HEK293 (cell line): ENCODE data around the gene MACF1.

Experiments
- CTCF ChIA-PET: fragments of 350-600 bp; formaldehyde crosslinking; extraction: SDS; loops from one replicate; lab custom pipeline; 2021; ENCODE audit warnings: antibody characterized with exemption; lab: Yijun Ruan, JAX
- POLR2A ChIA-PET: fragments of 300-600 bp; formaldehyde crosslinking; extraction: SDS; loops from one replicate; lab custom pipeline; 2020; ENCODE audit warnings: antibody characterized with exemption, inconsistent platforms; lab: Yijun Ruan, JAX
- H3K27ac ChIP-seq: fragments of 200-500 bp; sonication (Bioruptor generic); 2 replicates; pipeline ENCODE4 v1.5.1; 2014; ENCODE audit warnings: low read depth, low read length, control low read depth, inconsistent platforms; ENCODE audit errors: extremely low read depth
- H3K36me3 ChIP-seq, 2 experiments: fragments of 200-500 bp in 1 of 2; sonication (Bioruptor generic) in 1 of 2; 1 replicate in 1 of 2; 2 replicates in 1 of 2; pipeline ENCODE4 v1.5.1; 2014 to 2017; ENCODE audit warnings: inconsistent platforms in 2 of 2, low read length in 2 of 2; ENCODE audit not compliant: control insufficient read depth in 2 of 2, insufficient read depth in 1 of 2
- H3K4me1 ChIP-seq: fragments of 200-500 bp; sonication (Bioruptor generic); 2 replicates; pipeline ENCODE4 v1.5.1; 2014; ENCODE audit warnings: mild to moderate bottlenecking, low read length, inconsistent platforms; ENCODE audit not compliant: control insufficient read depth, insufficient read depth
- H3K4me3 ChIP-seq: 2 replicates; pipeline ENCODE4 v1.5.1; 2011; ENCODE audit warnings: low read depth, mild to moderate bottlenecking, control low read depth, low read length, moderate library complexity
- H3K9me3 ChIP-seq: fragments of 200-500 bp; sonication (Bioruptor generic); 2 replicates; pipeline ENCODE4 v1.5.1; 2014; ENCODE audit warnings: low read depth, low read length, inconsistent platforms; ENCODE audit not compliant: control insufficient read depth, insufficient read depth
- BCL11A ChIP-seq: fragments of 450-650 bp; formaldehyde crosslinking; IDR thresholded peaks from 2 replicates; pipeline ENCODE4 v1.5.1; 2016; ENCODE audit warnings: low read depth, missing biosample characterization, missing genetic modification characterization
- EGR2 ChIP-seq: fragments of 450-650 bp; formaldehyde crosslinking; IDR thresholded peaks from 2 replicates; pipeline ENCODE4 v1.5.1; 2016; ENCODE audit warnings: low read depth, missing biosample characterization, missing genetic modification characterization
- KLF1 ChIP-seq: fragments of 450-650 bp; formaldehyde crosslinking; IDR thresholded peaks from 2 replicates; pipeline ENCODE4 v1.5.1; 2016; ENCODE audit warnings: missing biosample characterization, missing genetic modification characterization
- MEIS1 ChIP-seq: sonication (generic); formaldehyde crosslinking; IDR thresholded peaks from 2 replicates; pipeline ENCODE4 v1.8.1; 2022; ENCODE audit warnings: missing genetic modification reagents, mild to moderate bottlenecking, borderline replicate concordance
- SCRT1 ChIP-seq: fragments of 450-650 bp; formaldehyde crosslinking; IDR thresholded peaks from 2 replicates; pipeline ENCODE4 v1.5.1; 2016; ENCODE audit warnings: missing biosample characterization, missing genetic modification characterization, borderline replicate concordance
- SCRT2 ChIP-seq: fragments of 450-650 bp; formaldehyde crosslinking; IDR thresholded peaks from 2 replicates; pipeline ENCODE4 v1.5.1; 2016; ENCODE audit warnings: missing biosample characterization, missing genetic modification characterization
- SETDB1 ChIP-seq: IDR thresholded peaks from one replicate; pipeline ENCODE4 v1.6.1; 2017; ENCODE audit warnings: mild to moderate bottlenecking, low read length, moderate library complexity, mixed read lengths; ENCODE audit not compliant: insufficient read length
- ZNF140 ChIP-seq: fragments of 450-650 bp; formaldehyde crosslinking; IDR thresholded peaks from 2 replicates; pipeline ENCODE4 v1.5.1; 2016; ENCODE audit warnings: missing biosample characterization, missing genetic modification characterization
- ZNF157 ChIP-seq: fragments of 450-650 bp; formaldehyde crosslinking; IDR thresholded peaks from 2 replicates; pipeline ENCODE4 v1.5.1; 2016; ENCODE audit warnings: missing biosample characterization, missing genetic modification characterization
- ZNF175 ChIP-seq: fragments of 450-650 bp; formaldehyde crosslinking; IDR thresholded peaks from 2 replicates; pipeline ENCODE4 v1.5.1; 2016; ENCODE audit warnings: missing biosample characterization, missing genetic modification characterization
- ZNF19 ChIP-seq: fragments of 450-650 bp; formaldehyde crosslinking; IDR thresholded peaks from 2 replicates; pipeline ENCODE4; 2016; ENCODE audit warnings: missing biosample characterization, missing genetic modification characterization, low read depth
- ZNF211 ChIP-seq: fragments of 450-650 bp; formaldehyde crosslinking; IDR thresholded peaks from 2 replicates; pipeline ENCODE4 v1.5.1; 2016; ENCODE audit warnings: low read depth, missing biosample characterization, missing genetic modification characterization
- ZNF221 ChIP-seq: fragments of 450-650 bp; formaldehyde crosslinking; IDR thresholded peaks from 2 replicates; pipeline ENCODE4 v1.5.1; 2017; ENCODE audit warnings: missing biosample characterization, missing genetic modification characterization, borderline replicate concordance
- ZNF391 ChIP-seq: fragments of 450-650 bp; formaldehyde crosslinking; IDR thresholded peaks from 2 replicates; pipeline ENCODE4 v1.5.1; 2016; ENCODE audit warnings: low read depth, missing biosample characterization, missing genetic modification characterization, borderline replicate concordance
- ZNF560 ChIP-seq: fragments of 450-650 bp; formaldehyde crosslinking; IDR thresholded peaks from 2 replicates; pipeline ENCODE4 v1.5.1; 2017; ENCODE audit warnings: missing biosample characterization, missing genetic modification characterization, borderline replicate concordance
- ZNF621 ChIP-seq: fragments of 450-650 bp; formaldehyde crosslinking; IDR thresholded peaks from 2 replicates; pipeline ENCODE4 v1.5.1; 2017; ENCODE audit warnings: missing biosample characterization, missing genetic modification characterization
- ZNF677 ChIP-seq: fragments of 450-650 bp; IDR thresholded peaks from 2 replicates; pipeline ENCODE4 v1.5.0; 2018; ENCODE audit warnings: missing biosample characterization, mild to moderate bottlenecking, missing genetic modification characterization, moderate library complexity
- ZNF792 ChIP-seq: fragments of 450-650 bp; formaldehyde crosslinking; IDR thresholded peaks from 2 replicates; pipeline ENCODE4 v1.5.1; 2016; ENCODE audit warnings: missing biosample characterization, missing genetic modification characterization
- ZNF830 ChIP-seq: fragments of 450-650 bp; IDR thresholded peaks from 2 replicates; pipeline ENCODE4 v1.5.0; 2018; ENCODE audit warnings: missing biosample characterization, missing genetic modification characterization, low read depth, mild to moderate bottlenecking, moderate library complexity
- ZNF837 ChIP-seq: fragments of 450-650 bp; formaldehyde crosslinking; IDR thresholded peaks from 2 replicates; pipeline ENCODE4 v1.5.1; 2016; ENCODE audit warnings: missing biosample characterization, missing genetic modification characterization
- TF ChIP-seq, protein P1 (sequence below): fragments of 450-650 bp; formaldehyde crosslinking; optimal IDR thresholded peaks from 2 replicates; pipeline ENCODE3; 2016; ENCODE audit warnings: missing biosample characterization, mild to moderate bottlenecking, missing genetic modification characterization
- TF ChIP-seq, protein P2 (sequence below): IDR thresholded peaks from 2 replicates; pipeline ENCODE4 v1.6.1; 2011; ENCODE audit warnings: mild to moderate bottlenecking, low read depth, low read length, borderline replicate concordance
- TF ChIP-seq, protein P3 (sequence below): fragments of 450-650 bp; formaldehyde crosslinking; IDR thresholded peaks from 2 replicates; pipeline ENCODE4 v1.5.1; 2016; ENCODE audit warnings: missing biosample characterization, missing genetic modification characterization

The MACF1 gene

DNA sequence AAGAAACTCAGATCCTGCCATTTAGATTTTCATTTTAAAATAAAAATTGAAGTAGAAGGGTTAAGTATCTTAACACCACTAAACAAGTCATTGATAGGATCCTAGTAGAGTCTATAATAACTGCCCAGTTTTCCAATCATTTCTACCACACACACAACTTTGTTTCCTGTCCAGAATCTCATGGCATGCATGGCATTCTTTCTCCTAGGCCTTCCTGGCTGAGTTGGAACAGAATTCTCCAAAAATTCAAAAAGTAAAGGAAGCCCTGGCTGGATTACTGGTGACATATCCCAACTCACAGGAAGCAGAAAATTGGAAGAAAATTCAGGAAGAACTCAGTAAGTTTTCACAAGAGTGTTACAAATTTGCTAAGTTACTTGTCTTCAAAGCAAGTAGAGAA is 175.5 kb downstream of the MACF1 start:
- TF ChIP-seq ZNF140 (tag by site-specific recombination) (no peak), ZNF221 (tag by site-specific recombination) (no peak), ZNF211 (tag by site-specific recombination) (no peak), ZNF677 (tag by site-specific recombination) (no peak), ZNF19 (tag by site-specific recombination) (no peak), ZNF621 (tag by site-specific recombination) (no peak), ZNF560 (tag by site-specific recombination) (no peak), MEIS1 (CRISPR knock-in tag) (no peak), SETDB1 (no peak), ZNF830 (tag by site-specific recombination) (no peak), EGR2 (no peak), ZNF157 (tag by site-specific recombination) (no peak), ZNF391 (tag by site-specific recombination) (no peak), ZNF792 (tag by site-specific recombination) (no peak), BCL11A (no peak), KLF1 (tag by site-specific recombination) (no peak), ZNF837 (tag by site-specific recombination) (no peak)
- TF ChIP-seq, protein P1, sequence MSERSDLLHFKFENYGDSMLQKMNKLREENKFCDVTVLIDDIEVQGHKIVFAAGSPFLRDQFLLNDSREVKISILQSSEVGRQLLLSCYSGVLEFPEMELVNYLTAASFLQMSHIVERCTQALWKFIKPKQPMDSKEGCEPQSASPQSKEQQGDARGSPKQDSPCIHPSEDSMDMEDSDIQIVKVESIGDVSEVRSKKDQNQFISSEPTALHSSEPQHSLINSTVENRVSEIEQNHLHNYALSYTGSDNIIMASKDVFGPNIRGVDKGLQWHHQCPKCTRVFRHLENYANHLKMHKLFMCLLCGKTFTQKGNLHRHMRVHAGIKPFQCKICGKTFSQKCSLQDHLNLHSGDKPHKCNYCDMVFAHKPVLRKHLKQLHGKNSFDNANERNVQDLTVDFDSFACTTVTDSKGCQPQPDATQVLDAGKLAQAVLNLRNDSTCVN (tag by site-specific recombination): no peak
- TF ChIP-seq, protein P2, sequence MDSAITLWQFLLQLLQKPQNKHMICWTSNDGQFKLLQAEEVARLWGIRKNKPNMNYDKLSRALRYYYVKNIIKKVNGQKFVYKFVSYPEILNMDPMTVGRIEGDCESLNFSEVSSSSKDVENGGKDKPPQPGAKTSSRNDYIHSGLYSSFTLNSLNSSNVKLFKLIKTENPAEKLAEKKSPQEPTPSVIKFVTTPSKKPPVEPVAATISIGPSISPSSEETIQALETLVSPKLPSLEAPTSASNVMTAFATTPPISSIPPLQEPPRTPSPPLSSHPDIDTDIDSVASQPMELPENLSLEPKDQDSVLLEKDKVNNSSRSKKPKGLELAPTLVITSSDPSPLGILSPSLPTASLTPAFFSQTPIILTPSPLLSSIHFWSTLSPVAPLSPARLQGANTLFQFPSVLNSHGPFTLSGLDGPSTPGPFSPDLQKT: no peak
- TF ChIP-seq, protein P3, sequence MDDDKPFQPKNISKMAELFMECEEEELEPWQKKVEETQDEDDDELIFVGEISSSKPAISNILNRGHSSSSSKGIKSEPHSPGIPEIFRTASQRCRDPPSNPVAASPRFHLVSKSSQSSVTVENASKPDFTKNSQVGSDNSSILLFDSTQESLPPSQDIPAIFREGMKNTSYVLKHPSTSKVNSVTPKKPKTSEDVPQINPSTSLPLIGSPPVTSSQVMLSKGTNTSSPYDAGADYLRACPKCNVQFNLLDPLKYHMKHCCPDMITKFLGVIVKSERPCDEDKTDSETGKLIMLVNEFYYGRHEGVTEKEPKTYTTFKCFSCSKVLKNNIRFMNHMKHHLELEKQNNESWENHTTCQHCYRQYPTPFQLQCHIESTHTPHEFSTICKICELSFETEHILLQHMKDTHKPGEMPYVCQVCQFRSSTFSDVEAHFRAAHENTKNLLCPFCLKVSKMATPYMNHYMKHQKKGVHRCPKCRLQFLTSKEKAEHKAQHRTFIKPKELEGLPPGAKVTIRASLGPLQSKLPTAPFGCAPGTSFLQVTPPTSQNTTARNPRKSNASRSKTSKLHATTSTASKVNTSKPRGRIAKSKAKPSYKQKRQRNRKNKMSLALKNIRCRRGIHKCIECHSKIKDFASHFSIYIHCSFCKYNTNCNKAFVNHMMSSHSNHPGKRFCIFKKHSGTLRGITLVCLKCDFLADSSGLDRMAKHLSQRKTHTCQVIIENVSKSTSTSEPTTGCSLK (tag by site-specific recombination): no peak
- TF ChIP-seq, all 188 proteins: peak for 0
- Histone ChIP-seq H3K9me3 (no peaks in the 10 kb centered on the region), H3K36me3 (peaks cover 30 to 60% of the 10 kb centered on the region in 2 experiments), H3K27ac (no peak overlapping the region), H3K4me3 (no peak overlapping the region), H3K4me1 (no peaks in the 10 kb centered on the region)
- POLR2A ChIA-PET: interaction anchor here (0.7 kb wide), 1 partner anchor 62 kb away, joined by 3 read pairs; no protein-coding TSS in a partner anchor
- CTCF ChIA-PET: interaction anchor here (1.6 to 2.6 kb wide), 2 partner anchors 7 to 31 kb away, joined by 9 to 14 read pairs; no protein-coding TSS in a partner anchor

DNA sequence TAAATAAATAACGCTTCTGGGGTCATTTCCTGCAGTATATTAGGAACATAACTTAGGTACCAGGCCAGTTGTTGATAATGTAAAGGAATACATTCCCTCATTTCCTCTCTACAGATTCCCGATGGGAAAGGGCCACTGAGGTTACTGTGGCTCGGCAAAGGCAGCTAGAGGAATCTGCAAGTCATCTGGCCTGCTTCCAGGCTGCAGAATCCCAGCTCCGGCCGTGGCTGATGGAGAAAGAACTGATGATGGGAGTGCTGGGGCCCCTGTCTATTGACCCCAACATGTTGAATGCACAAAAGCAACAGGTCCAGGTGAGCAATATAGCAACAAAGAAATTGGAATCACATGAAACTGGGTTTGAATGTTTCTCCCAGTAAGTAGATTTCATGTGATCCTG is 177.3 kb downstream of the MACF1 start:
- Histone ChIP-seq H3K4me1 (no peaks in the 10 kb centered on the region), H3K9me3 (no peaks in the 10 kb centered on the region), H3K4me3 (no peak overlapping the region), H3K36me3 (peaks cover 30 to 74% of the 10 kb centered on the region in 2 experiments), H3K27ac (no peak overlapping the region)
- TF ChIP-seq SCRT2 (tag by site-specific recombination) (peak; percentile 90), SCRT1 (tag by site-specific recombination) (peak; percentile 88; the same call in 1 of the 2 replicates), ZNF175 (tag by site-specific recombination) (no peak)
- CTCF ChIA-PET: interaction anchor here (1.4 kb wide), 1 partner anchor 157 kb away, joined by 4 read pairs; no protein-coding TSS in a partner anchor
- POLR2A ChIA-PET: no interaction called here
